Caco-2 (cell line): ENCODE results near the gene SCNN1G. TPM values are rescaled to one million over a fixed set of nuclear protein-coding genes. Genes with fewer than 3 reads are reported as not detected.
"Not testable (repeated sequence)": the region's sequence is repeated elsewhere in the genome, so short reads cannot be mapped to it uniquely, and the experiment has no call there.

Source experiments
- BruUV-seq: library from RNA; stranded (reverse); fragments of 400-500 nt; replicated peaks from 2 replicates; lab custom pipeline; 2021; lab: Mats Ljungman, UMichigan
- CTCF ChIA-PET: fragments of 300-600 bp; sonication (Branson Sonifier 250); formaldehyde crosslinking; loops from one replicate; lab custom pipeline; 2022; ENCODE audit warnings: antibody characterized with exemption; lab: Charles Lee
- POLR2A ChIA-PET: fragments of 300-600 bp; sonication (Branson Sonifier 250); formaldehyde crosslinking; loops from one replicate; lab custom pipeline; 2022; ENCODE audit warnings: antibody characterized with exemption; lab: Charles Lee
- DNase-seq, 2 experiments: peaks; one replicate each; pipeline versions ENCODE4 v3.0.0 to v3.0.0-alpha.2; 2020 to 2022
- H3K27me3 ChIP-seq: replicated peaks from 2 replicates; pipeline ENCODE4 v1.6.0; 2011; ENCODE audit warnings: low read length; ENCODE audit not compliant: control insufficient read depth, insufficient read depth
- H3K36me3 ChIP-seq: 2 replicates; pipeline ENCODE4 v1.5.1; 2011; ENCODE audit warnings: low read length; ENCODE audit not compliant: control insufficient read depth, insufficient read depth
- H3K4me1 ChIP-seq: fragments of 250-450 bp; sonication (Bioruptor Pico); 2 replicates; pipeline ENCODE4 v1.5.1; 2020; ENCODE audit warnings: mild to moderate bottlenecking
- H3K4me3 ChIP-seq: 2 replicates; pipeline ENCODE4 v1.5.1; 2011; ENCODE audit warnings: low read depth, mild to moderate bottlenecking, control low read depth, low read length
- H3K9me3 ChIP-seq: fragments of 250-450 bp; sonication (Bioruptor Pico); 2 replicates; pipeline ENCODE4 v1.5.1; 2020; ENCODE audit warnings: mild to moderate bottlenecking, moderate library complexity
- H3K27ac Mint-ChIP-seq: one replicate; pipeline ENCODE4 v1.8.0; 2022; ENCODE audit warnings: mixed read lengths; ENCODE audit not compliant: unreplicated experiment
- H3K27me3 Mint-ChIP-seq: one replicate; pipeline ENCODE4 v1.8.0; 2022; ENCODE audit warnings: mixed read lengths; ENCODE audit not compliant: insufficient read depth, unreplicated experiment
- H3K36me3 Mint-ChIP-seq: one replicate; pipeline ENCODE4 v1.8.0; 2022; ENCODE audit warnings: mild to moderate bottlenecking, mixed read lengths; ENCODE audit not compliant: insufficient read depth, unreplicated experiment
- H3K4me1 Mint-ChIP-seq: one replicate; pipeline ENCODE4 v1.8.0; 2022; ENCODE audit warnings: low read depth, mixed read lengths; ENCODE audit not compliant: unreplicated experiment
- H3K4me3 Mint-ChIP-seq: one replicate; pipeline ENCODE4 v1.8.0; 2022; ENCODE audit warnings: mild to moderate bottlenecking, moderate library complexity, mixed read lengths; ENCODE audit not compliant: unreplicated experiment
- H3K9me3 Mint-ChIP-seq: one replicate; pipeline ENCODE4 v1.8.0; 2022; ENCODE audit warnings: mixed read lengths; ENCODE audit not compliant: unreplicated experiment
- CTCF ChIP-seq, 2 experiments: fragments of 200-600 bp in 1 of 2; IDR thresholded peaks; 1 replicate in 1 of 2; 2 replicates in 1 of 2; pipeline versions ENCODE4 v1.5.1 to v1.8.0; 2011 to 2022; ENCODE audit warnings: antibody characterized with exemption in 1 of 2, control low read depth in 1 of 2, inconsistent platforms in 1 of 2, low read depth in 1 of 2, low read length in 1 of 2, mild to moderate bottlenecking in 1 of 2, moderate library complexity in 1 of 2; ENCODE audit not compliant: insufficient read depth in 1 of 2, severe bottlenecking in 1 of 2, unreplicated experiment in 1 of 2
- intact Hi-C: fragments of 100-400 bp; cut with micrococcal nuclease; formaldehyde crosslinking; loops from one replicate; pipeline ENCODE4 v1.10.0; 2022; ENCODE audit not compliant: unreplicated experiment
- total RNA-seq: library from RNA; stranded (reverse); gene quantifications from 2 replicates; pipeline ENCODE4 v1.2.3, GENCODE V29; 2022

The SCNN1G gene
- total RNA-seq, 1 experiment from 2014 or later = not detected

- Histone ChIP-seq H3K27me3 (no peaks in the 10 kb centered on the region), H3K4me1 (peaks cover 20% of the 10 kb centered on the region), H3K9me3 (no peaks in the 10 kb centered on the region), H3K36me3 (no peaks in the 10 kb centered on the region), H3K4me3 (no peak overlapping the region)
- no peak for DNase-seq
- H3K27ac Mint-ChIP-seq = no peak overlapping the region
- CTCF ChIA-PET = no interaction called here
- no peak for TF ChIP-seq CTCF (IDR thresholded peaks at IDR 0.05; ENCODE audit: insufficient read depth in 1 of 2, low read depth in 1 of 2, low read length in 1 of 2, severe bottlenecking in 1 of 2, unreplicated experiment in 1 of 2)
- BruUV-seq = no TSS peak
- no peak overlapping the region for H3K4me3 Mint-ChIP-seq
- H3K4me1 Mint-ChIP-seq = no peaks in the 10 kb centered on the region
- POLR2A ChIA-PET = no interaction called here
- peaks cover 4% of the 10 kb centered on the region for H3K36me3 Mint-ChIP-seq
- intact Hi-C loops = no loop called here
- no peaks in the 10 kb centered on the region for H3K9me3 Mint-ChIP-seq
- H3K27me3 Mint-ChIP-seq = no peaks in the 10 kb centered on the region
These were observed 39.2 kb upstream of the SCNN1G start for GRCh38 chr16:23143391-23143790.

- H3K36me3 Mint-ChIP-seq, H3K27ac Mint-ChIP-seq, POLR2A ChIA-PET, H3K9me3 ChIP-seq, CTCF ChIA-PET, H3K27me3 ChIP-seq, H3K36me3 ChIP-seq, intact Hi-C loops, H3K4me3 ChIP-seq, DNase-seq, H3K27me3 Mint-ChIP-seq, BruUV-seq, H3K9me3 Mint-ChIP-seq, H3K4me1 Mint-ChIP-seq, H3K4me3 Mint-ChIP-seq: not testable (repeated sequence)
- peaks cover 20% of the 10 kb centered on the region for H3K4me1 ChIP-seq
These were observed 38.2 kb upstream of the SCNN1G start for GRCh38 chr16:23144393-23144792.

- Mint-ChIP-seq H3K27me3 (no peaks in the 10 kb centered on the region), H3K4me1 (no peaks in the 10 kb centered on the region), H3K4me3 (no peak overlapping the region), H3K27ac (no peak overlapping the region), H3K36me3 (peaks cover 5% of the 10 kb centered on the region), H3K9me3 (no peaks in the 10 kb centered on the region)
- BruUV-seq = no TSS peak
- H3K4me1 ChIP-seq = peaks cover 20% of the 10 kb centered on the region
- intact Hi-C loops = loop anchor here (5.0 kb wide), 1 partner anchor 63 kb away; no protein-coding TSS in a partner anchor
- CTCF ChIA-PET = no interaction called here
- DNase-seq = no peak
- POLR2A ChIA-PET = no interaction called here
- no peaks in the 10 kb centered on the region for H3K9me3 ChIP-seq
- no peak for TF ChIP-seq CTCF (IDR thresholded peaks at IDR 0.05; ENCODE audit: insufficient read depth in 1 of 2, low read depth in 1 of 2, low read length in 1 of 2, severe bottlenecking in 1 of 2, unreplicated experiment in 1 of 2)
- H3K27me3 ChIP-seq = no peaks in the 10 kb centered on the region
- no peaks in the 10 kb centered on the region for H3K36me3 ChIP-seq
- H3K4me3 ChIP-seq = no peak overlapping the region
These were observed 37.4 kb upstream of the SCNN1G start for GRCh38 chr16:23145186-23145585.

- intact Hi-C loops = loop anchor here (5.0 kb wide), 1 partner anchor 63 kb away; no protein-coding TSS in a partner anchor
- no peaks in the 10 kb centered on the region for H3K27me3 ChIP-seq
- ChIA-PET POLR2A (no interaction called here), CTCF (no interaction called here)
- no peaks in the 10 kb centered on the region for H3K36me3 ChIP-seq
- TF ChIP-seq CTCF (IDR thresholded peaks at IDR 0.05; ENCODE audit: insufficient read depth in 1 of 2, low read depth in 1 of 2, low read length in 1 of 2, severe bottlenecking in 1 of 2, unreplicated experiment in 1 of 2) = no peak
- H3K4me1 Mint-ChIP-seq = no peaks in the 10 kb centered on the region
- no peaks in the 10 kb centered on the region for H3K9me3 ChIP-seq
- H3K27me3 Mint-ChIP-seq = no peaks in the 10 kb centered on the region
- H3K36me3 Mint-ChIP-seq = peaks cover 5% of the 10 kb centered on the region
- H3K4me3 Mint-ChIP-seq = no peak overlapping the region
- H3K4me3 ChIP-seq = no peak overlapping the region
- no peak overlapping the region for H3K27ac Mint-ChIP-seq
- no TSS peak for BruUV-seq
- no peaks in the 10 kb centered on the region for H3K9me3 Mint-ChIP-seq
- no peak for DNase-seq
- peaks cover 20% of the 10 kb centered on the region for H3K4me1 ChIP-seq
These were observed 36.9 kb upstream of the SCNN1G start for GRCh38 chr16:23145608-23146007.
